AG10803 (cell line): ENCODE measurements around the gene MAPK9.

Source experiments
- DNase-seq: peaks from one replicate; pipeline ENCODE4 v3.0.0; 2010; ENCODE audit warnings: low read depth
- H3K4me3 ChIP-seq: 2 replicates; pipeline ENCODE4 v1.5.1; 2011; ENCODE audit warnings: mild to moderate bottlenecking, low read length, control low read depth
- TF ChIP-seq, protein P1 (sequence below): conservative IDR thresholded peaks from 2 replicates; pipeline ENCODE4 v1.5.1; 2011; ENCODE audit warnings: mild to moderate bottlenecking, low read length, control low read depth, inconsistent platforms

Gene MAPK9

DNA sequence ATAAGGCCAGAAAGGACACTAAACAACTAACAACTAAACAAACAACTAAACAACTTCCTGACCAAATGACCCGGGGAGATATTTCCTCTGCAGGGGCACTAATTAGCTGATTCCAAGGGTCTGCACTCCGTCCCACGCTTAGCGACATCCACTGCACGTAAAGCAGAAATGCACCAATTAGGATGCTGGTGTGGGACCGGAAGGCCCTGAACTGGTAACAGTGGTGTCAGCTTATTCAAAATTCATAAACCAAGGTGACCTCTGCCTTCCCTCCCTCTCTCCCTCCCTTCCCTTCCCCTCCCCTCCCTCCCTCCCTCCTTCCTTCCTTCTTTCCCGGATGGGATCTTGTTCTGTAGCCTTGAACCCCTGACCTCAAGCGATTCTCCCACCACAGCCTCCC lies 92.5 kb downstream of the MAPK9 start:
- TF ChIP-seq, protein P1, sequence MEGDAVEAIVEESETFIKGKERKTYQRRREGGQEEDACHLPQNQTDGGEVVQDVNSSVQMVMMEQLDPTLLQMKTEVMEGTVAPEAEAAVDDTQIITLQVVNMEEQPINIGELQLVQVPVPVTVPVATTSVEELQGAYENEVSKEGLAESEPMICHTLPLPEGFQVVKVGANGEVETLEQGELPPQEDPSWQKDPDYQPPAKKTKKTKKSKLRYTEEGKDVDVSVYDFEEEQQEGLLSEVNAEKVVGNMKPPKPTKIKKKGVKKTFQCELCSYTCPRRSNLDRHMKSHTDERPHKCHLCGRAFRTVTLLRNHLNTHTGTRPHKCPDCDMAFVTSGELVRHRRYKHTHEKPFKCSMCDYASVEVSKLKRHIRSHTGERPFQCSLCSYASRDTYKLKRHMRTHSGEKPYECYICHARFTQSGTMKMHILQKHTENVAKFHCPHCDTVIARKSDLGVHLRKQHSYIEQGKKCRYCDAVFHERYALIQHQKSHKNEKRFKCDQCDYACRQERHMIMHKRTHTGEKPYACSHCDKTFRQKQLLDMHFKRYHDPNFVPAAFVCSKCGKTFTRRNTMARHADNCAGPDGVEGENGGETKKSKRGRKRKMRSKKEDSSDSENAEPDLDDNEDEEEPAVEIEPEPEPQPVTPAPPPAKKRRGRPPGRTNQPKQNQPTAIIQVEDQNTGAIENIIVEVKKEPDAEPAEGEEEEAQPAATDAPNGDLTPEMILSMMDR: no peak

DNA sequence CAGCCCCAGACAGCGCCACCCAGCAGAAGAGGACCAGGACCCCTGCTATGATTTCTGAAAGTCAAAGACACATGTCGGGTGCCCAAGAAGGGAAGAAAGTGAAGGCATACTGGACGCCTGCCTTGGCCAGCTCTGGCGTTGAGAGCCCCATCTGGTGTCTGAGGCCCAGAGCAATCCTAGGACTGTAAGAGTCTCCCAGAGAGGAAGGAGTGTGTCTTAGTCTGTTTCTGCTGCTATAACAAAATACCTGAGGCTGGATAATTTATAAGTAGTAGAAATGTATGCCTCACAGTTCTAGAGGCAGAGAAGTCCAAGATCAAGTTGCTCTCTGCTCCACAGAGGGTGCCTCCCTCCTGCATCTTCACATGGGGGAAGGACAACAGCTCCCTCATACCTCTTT lies 93.7 kb downstream of the MAPK9 start:
- no peak overlapping the region for H3K4me3 ChIP-seq

More for the DNA sequence above, 92.5 kb downstream of the MAPK9 start:
- no peak for DNase-seq
- no peak overlapping the region for H3K4me3 ChIP-seq

DNA sequence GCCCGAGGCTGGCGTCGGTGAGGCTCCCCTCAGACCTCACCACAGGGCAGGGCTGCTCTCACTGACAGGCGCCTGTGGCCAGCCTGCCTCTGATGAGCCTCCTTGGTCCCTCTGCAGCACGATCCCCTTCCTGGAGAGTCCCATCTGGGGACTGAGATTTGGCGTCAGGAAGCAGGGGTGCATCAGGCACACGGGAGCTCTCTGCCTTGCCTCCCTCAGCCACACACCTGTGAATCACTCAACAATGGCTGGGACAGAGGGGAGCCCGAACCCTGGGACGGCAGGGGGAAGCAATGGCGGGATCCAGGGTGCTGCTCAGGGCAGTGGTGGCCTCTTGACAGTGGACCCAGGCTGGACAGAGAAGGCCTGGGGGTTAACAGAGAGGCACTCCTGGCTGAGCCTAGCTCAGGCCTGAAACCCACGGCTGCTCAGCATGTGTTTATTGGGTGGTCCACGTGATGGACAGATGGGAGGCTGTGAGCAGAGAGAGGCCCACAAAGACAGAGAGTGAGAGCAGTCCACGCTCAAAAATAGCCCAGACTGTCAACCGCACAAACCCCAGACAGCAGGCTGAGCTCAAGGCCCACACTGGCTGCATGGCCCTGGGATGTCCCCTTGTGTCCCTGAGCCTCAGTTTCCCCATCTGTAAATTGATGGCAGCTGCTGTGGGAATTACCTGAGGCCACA lies 94.7 kb downstream of the MAPK9 start:
- H3K4me3 ChIP-seq: no peak overlapping the region
- TF ChIP-seq, protein P1: no peak
- DNase-seq: no peak

More for the DNA sequence above, 93.7 kb downstream of the MAPK9 start:
- TF ChIP-seq, protein P1: no peak
- no peak for DNase-seq

DNA sequence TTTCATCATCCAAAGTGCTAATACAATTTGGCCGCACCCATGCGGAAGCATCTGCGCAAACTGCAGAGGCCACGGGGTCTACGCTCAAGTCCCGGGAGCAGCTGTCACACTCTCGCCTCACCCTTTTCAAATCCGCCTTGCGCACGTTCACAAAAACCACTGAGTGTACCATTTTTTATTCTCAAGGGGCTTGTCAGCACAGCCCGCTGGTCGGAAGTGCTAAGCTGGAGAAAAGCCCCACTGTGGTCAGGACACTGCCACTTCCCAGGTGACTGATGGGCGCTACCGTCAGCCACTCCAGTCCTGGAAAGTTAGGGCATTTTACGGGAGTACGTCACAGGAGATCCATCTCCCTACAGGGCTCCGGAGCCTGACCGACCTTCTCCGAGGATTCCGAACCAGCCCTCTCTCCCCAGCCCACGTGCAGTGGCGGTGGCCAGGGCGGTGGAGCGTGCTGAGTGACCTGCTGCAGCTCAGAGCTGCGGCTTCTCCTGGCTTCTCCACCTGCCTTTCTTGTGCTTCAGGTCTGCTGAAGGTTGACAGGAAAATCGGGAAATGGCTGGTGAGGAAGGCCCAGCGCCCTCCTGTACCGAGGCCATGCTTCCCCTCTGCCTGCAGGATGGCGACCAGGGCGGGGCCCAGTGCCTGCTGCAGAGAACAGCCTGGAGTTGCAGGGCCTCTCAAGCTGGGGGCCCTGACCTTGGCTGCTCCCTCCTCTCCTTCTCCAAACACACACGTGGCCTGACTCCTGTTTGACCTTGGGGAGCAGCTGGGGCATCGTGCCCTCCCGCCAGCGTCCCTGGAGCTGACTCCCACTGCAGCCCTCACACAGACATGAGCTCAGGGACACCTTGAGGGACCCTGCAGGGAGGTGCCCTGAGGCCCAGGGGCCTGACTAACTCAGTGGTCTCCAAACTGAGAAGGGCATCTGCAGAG lies 97.2 kb downstream of the MAPK9 start:
- no peak overlapping the region for H3K4me3 ChIP-seq
- DNase-seq: no peak
- TF ChIP-seq, protein P1: no peak

DNA sequence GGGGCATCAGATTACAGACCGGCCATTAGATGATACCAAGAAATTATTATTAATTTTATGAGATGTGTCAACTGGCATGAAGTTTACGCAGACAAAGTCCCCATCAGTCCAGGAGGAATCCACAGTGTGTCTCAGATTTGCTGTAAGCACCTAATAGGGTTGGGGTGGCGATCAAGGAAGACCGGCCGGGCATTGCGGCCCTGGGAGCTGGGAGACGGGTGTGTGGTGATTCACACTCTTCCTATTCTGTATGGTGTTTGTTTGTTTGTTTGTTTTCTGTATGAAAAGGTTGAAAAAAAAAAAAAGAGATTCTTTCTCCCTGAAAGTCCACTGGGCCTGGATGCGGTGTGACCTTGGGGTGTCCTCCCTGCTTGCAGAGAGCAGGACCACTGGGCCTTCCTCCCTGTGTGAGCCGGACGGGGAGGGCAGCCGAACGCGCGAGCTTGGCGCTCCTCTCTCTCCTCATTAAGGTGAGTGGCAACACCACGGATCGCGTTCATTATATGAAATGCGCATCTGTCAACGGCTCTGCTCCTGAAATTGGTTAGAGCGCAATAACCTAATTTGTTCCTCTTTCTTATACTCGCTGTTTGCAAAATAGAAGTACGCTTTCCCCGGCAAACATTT lies 98.0 kb downstream of the MAPK9 start:
- no peak for DNase-seq
- no peak overlapping the region for H3K4me3 ChIP-seq
- TF ChIP-seq, protein P1: no peak

DNA sequence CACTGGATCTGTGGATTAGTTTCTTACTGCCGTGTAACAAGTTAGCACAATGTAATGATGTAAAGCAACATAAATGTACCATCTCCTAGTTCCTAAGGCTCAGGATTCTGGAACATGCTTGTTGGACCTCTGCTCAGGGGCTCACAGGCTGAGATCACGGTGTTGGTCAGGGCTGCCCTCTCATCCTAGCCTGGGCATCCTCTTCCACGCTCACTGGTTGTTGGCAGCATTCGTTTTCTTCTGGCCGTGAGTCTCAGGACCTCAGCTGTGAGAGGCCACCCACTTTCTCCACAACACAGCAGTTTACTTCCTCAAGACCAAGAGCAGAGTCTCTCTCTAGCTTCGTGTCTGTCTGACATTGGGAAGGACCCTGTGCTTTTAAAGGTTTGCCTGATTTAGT lies 100.2 kb downstream of the MAPK9 start:
- TF ChIP-seq, protein P1: no peak
- no peak for DNase-seq
- H3K4me3 ChIP-seq: no peak overlapping the region
